Smooth muscle cell of the brain vasculature (primary cell): Measurements from ENCODE around the gene BCL11A.

Source experiments
- DNase-seq: peaks from one replicate; pipeline ENCODE4 v3.0.0-alpha.2; 2012; ENCODE audit warnings: low read depth, low spot score

The BCL11A gene

DNA sequence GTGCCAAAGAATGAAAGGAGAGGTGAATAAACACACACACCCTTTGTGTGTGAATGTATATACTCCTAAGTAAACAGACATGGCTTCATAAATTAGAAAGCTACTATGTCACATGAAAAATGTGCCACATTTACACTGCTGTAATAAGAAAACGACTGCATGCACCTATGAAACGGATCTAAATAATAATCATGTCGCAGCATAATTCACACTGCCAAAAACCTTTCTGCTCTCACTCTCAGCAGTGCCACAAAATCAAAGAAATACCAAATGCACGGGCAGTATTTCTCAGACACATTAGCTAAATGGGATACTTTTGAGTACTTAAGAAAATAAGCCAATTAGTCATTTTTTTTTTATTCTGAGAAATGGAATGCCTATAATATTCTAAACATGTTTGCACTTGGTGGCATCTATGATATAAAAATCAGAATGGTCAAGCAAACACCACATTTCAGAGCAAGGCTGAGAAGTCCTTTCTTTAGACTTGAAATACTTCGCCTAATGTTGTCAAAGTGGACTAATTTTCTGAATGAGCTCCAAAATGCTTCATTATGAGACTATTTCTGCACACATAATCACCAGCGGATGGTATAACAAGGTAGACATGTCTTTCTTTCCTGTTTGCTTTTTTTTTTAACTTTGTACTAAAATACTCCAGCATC is 6.6 kb downstream of the BCL11A start:
- DNase-seq, result no peak

DNA sequence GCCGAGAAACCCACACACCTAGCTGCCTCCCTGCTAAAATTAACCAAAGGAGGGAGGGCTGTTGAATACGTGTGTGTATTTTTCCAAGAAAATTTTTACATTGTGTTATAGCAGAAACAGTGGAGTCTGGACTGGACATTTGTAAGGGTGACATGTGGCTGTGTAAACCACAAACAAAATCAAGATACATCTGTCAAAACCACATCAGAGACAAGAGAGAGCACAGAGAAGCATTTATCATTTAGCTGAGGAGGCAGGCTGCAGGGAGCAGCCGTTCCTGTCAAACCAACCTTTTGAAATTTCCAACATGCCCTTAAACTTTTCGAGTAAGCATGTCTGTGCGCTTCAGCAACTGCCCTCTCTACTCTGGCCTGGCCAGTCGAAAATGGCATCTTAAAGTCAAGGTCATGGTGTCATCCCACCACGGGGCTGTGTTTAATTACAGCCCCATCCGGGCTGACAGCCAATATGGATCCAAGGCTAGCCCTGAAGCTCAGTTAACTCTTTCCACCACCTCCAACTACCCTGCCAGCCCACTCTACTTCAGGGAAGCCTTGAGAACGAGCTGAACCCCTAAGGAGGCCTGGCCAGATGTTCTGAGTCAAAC is 8.4 kb downstream of the BCL11A start:
- no peak for DNase-seq

DNA sequence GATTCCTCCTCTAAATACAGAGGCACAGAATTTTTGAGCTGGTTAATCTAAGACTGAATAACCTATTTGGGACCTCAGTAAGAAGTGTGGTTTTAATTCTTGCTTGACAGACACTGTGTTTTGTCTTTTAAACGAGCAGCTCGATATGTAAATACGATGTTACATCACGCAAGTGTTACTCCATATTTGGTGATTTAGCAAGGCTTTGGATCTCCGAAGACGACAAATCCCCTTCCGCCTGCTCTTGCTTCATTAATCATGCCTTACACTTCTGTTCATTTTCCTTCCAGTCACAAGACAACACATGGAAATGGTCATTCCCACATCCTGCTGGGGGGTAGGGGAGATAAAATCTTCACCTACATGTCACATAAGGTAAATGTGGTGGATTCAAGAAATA is 9.4 kb downstream of the BCL11A start:
- no peak for DNase-seq

DNA sequence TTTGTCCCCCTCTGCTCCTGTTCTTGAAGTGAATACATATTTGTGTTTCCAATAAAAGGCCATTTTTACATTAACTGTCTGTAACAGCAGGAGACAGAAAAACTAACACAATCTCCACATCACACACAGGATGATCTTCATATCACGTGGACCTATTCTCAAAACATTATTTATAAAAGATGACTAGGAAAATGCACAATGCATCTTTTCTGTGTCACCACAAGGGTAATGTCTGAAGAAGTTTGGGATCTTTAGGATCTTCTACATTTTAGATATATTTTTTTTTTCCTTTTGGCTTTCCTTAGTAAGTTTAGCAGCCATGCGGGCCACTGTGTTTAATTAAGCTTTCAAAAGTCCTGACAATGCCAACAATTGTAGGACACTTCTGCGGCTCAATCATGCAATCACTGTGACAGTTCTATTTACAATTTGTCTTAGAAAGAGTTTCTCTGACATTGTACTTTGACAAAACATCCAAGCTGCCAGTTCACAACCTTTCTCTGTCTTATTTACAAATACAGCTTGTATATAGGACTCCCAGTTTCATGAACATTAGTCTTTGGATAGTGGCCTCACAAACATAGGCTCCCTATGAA is 12.3 kb downstream of the BCL11A start:
- no peak for DNase-seq

DNA sequence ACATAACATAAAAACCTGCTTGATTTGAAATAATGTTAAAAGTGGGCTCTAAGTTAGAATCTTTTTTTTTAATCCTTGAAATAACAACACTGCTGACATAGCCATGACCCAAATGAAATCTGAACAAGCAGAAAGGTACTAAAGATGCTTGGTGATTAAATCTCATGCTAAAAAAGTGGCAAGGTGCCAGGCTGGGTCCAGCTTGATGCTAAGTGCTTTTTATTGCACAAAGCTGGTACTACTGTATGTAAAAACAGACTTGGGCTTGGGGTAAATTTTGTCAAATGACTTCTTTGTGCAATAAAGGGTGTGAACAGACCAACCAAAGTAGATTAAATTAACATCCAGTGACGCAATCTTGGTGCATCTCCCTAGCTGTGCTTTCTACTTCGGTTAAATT is 13.4 kb downstream of the BCL11A start:
- DNase-seq, result no peak

DNA sequence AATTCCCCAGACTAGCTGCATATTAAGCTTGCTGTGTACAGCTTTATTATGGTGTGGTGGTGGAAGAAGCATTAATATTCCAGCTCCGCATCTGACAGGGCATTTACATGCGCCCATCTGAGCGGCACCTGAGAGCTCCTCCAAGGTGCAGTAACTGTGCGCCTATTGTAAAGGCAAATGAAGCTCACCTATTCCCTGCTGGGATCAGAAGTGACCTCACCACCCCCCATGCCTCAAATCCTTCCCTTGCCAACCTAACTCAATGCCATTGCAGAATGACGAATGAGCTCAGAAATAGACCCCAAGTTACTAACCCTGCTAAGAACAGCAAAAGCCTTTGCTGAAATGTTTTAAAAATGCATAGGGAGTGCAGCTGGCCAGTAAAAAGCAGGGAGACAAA is 14.3 kb downstream of the BCL11A start:
- no peak for DNase-seq

DNA sequence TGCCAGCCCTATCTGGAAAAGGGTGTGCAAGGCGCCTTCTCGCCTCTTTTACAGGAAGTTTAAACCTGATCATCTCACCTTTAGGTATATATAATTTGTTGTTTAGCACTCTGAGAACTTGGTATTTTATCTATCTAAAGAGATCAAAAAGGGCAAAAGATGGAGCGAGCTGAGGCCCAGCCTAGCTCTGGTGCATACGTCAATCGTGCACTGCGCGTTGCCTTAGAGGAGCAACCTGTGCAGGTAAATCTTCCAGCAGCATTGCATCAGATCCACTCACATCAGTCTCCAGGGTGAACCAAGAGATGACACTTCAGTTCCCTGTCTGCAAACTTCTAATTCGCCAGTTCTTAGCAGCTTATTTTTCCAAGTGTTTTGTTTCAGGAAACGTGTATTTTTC is 15.4 kb downstream of the BCL11A start:
- no peak for DNase-seq

DNA sequence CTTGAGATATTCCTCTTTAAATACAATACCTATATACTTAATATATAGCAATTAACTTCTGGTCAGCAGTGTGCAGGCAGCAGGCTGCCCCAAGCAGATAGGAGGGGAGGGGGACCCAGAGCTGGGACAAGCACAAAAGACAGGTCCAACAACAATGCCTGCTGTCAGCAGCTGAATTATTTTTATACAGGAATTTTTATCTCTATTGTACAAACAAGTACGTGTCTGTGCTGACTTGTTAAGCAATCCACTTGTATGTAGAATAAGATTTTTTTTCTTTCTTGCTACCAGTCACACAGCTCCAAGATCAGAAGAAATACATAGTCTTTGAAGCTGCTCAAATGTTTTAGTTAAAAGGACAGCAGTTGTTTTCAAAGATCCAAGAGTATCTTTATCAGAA is 16.7 kb downstream of the BCL11A start:
- no peak for DNase-seq

DNA sequence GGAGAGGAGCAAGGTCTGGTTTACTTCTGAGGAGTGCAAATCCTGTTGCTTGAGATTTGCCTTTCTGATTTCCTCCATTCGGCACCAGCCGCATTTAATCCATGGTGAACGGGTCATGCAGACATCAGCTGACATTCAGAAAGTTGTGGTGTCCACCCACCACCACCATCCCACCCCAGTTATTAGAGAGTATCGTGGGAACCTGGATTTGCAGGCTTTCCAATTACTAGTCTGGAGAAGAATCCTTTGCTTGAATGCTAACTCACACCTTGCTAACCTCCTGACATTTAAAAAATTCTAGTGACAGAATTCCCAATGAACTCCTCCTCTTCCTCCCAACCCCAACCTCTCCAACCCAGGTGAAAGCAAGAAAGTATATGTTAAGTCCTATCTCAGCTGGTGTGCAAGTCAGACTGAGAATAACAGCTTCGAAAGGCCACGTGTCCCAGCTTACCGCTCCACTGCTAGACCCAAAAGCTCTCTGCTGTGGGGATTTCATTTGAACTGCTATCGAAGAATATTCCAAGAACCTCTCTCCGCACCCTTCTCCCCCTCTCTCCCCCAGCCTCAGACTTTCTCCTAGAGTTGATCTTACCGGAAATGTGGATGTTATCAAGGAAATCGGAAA is 17.7 kb downstream of the BCL11A start:
- no peak for DNase-seq

DNA sequence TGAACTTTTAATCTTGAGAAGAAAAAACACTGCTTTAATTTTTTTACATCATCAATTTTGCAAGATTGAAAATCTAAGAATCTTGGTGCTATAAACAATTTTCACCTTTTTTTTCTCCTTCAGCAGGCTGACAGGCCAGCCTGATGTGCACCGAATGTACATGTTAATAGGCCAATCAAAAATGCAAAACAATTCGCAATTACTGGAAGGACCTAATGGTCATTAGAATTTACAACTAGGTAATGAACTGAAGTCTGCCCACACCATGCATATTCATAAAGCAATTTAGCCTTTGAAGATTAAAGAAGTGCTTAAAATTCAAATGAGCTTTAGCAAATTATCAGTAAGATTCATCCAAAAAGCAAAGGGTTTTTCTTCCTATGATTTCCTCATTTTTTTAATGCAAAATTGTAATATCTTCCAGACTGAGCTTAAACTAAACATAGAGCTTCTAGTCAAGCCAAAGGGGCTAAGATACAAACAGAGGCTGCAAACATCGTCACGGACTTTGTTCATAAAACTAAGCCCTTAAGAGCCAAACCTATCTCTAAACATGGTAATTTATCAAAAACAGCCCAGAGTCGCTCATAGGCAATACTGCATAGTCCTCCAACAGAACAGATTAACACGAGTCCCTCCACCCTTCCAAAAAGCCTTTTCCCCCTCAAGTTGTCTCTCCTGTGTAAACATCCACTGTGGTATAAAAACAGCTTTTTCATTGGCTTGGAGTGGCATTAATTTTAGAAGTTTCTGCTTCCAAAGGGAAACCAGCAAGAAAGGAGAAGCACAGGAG is 18.4 kb downstream of the BCL11A start:
- DNase-seq, result no peak

DNA sequence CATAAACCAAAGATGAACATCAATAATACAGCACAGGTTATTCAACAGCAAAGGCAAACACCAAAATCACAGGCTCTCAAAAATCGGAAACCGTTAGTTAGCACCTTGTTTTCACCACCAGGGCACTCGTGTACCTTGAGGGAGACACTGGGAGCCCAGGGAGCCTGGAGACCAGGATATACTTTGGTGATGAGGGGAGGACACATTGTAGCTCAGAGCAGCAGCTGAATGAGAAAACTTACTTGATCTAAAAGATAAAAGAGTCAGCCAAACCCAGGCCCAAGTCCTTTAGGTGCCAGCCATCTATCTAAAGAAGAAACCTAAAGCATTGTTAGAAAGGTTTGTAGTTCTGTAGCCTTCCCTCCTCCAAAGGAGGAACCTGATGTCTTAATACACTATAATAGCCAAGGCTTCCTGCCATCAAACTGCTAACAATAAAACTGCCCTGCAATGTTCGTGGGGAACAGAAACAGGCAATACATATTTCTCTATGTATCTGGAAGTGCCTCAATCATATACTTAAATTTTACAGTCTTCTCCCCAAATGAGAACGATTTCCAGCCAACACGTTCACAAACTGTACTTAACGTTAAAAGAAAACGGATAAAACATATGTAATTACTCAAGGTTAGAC is 19.3 kb downstream of the BCL11A start:
- DNase-seq, result no peak

DNA sequence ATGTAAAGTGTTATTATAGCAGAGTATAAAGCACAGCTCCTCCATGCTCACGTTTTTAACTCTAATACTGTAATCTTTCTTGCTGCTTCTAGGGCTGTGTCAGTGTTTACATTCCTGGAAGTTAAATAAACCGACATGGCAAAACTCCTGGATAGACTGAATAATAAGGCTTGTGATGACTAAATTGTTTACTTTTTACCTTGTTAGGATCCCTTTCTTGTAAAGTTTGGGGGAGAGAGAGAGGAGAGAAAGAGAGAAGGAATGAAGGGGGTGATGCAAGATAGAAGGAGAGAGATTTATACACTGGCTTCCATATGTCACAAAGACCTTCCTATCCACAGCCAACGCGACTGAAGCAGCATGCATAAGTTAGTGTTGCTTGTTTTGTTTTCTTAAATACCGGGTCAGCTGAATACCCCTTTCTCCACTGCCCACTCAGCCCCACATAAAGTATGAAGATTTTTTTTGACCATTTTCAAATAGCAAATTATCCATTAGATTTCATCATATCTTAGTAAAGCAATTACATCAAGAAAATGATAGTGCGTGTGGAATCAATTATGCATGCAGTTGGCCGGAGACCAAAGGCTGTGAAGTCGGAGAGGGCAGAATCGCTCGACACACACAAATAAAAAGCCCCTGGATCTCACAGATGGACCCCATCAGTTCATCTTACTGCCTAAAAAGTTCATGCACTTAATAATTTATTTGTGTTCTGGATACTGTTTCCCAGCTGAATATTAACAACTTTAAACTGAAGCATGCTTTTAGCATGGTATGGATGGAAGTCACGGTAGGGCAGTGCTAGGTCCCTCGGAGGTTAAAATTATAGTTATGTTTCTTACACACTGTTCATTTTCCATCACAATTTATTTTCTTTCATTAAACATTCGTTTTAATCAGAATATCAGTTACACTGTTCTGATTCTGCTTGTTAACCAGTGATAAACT is 20.1 kb downstream of the BCL11A start:
- DNase-seq, result no peak

DNA sequence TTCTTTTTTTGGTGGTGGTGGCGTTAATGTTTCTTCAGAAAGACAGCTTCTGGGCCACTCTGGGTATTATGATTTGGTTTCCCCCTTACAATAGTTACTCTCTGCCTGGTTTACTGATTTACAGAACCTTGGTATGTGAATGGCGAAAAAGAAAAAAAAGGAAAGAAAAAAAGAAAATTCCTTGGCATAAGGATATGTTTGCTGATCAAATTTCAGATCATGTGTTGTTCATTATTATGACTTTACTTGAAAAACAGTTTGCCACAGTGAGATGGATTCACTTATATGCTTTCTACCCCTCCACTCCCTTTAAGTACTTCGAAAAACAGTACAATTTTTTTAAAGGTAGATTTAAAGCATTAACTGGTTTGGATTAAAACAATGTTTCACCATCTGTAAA is 21.0 kb downstream of the BCL11A start:
- DNase-seq, result no peak

DNA sequence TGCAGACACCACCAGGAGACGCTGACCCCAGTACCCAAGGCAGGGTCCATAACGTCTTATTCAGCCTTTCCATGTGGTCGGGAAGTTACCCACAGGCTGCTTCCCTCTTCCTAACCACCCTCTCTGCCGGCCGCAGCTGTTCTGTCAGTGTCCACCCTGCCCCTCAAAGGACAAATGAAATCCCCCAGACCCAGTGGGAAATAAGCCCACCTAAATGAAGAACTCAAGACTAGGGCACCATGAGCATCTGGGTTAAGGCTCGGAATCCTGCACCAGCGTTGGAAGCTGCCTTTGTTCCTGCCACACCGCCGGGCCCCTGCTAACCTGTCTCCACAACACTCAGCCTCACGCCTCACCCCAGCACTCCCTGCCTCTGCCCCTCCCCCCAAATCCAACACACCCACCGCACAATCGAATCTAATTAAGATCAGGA is 21.7 kb downstream of the BCL11A start:
- DNase-seq, result no peak

DNA sequence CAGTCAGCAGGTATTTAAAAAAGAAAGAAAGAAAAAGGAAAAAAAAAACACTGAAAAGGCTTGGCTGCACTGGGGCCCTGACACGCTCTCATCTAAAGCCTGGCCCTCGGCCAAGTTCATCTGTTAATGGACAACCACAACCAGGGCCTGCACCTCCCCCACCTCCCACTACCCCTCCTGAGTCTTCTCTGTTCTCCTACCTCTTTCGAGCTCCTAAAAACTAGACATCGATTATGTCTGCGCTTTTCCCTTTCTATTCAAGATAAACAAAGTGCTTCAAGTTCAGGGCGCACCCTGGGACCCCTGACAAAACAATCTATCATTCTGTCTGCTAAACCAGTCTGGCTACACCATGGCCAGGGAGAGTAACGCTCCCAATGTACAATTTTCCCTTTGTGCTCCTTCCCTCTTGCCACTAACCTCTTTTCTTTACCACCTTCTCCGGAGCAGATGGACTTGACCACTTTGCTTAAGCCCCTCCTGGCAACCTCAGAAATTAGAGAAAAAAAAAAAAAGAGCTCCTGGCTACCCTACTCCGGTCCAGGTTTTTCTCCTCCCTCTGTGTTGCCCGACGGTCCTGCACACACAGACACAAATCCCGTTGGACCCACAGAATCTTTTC is 22.7 kb downstream of the BCL11A start:
- DNase-seq, result no peak

DNA sequence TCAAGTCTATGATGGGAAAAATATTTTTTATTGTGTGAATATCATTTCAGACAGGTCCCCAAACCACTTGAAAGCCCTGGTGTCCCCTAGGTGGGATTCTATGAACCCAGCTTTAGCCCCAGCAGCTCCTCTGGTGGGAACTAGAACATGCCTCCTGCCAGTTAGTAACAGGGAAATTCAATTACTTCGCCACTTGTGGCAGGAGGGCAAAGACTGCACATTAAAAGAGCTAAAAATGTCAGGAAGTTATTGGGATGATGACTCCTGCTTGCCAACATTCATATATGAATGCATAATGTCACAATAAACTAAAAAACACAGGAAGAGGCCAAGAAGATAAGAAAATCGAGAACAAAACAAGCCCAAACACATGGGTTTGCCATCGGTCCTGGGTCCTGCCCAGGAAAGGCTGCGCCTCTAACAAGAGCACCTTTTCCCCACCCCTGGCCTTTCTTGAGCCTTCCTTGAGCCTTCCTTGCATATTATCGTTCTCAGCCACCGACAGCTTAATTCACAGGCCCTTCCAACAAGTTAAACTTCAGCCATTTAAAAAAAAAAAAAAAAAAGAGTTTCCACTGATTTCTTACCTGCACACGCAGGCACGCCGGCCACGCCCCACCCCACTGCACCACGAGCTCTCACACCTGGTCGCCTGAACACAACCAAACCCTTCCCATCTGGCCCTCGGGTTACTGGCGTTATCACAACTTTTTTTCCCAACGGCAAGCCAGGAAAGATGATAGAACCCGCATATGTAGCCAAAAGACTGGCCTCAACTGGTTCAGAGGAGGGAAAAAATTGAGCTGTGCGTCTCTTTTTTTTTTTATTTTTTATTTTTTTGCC is 23.4 kb downstream of the BCL11A start:
- no peak for DNase-seq

DNA sequence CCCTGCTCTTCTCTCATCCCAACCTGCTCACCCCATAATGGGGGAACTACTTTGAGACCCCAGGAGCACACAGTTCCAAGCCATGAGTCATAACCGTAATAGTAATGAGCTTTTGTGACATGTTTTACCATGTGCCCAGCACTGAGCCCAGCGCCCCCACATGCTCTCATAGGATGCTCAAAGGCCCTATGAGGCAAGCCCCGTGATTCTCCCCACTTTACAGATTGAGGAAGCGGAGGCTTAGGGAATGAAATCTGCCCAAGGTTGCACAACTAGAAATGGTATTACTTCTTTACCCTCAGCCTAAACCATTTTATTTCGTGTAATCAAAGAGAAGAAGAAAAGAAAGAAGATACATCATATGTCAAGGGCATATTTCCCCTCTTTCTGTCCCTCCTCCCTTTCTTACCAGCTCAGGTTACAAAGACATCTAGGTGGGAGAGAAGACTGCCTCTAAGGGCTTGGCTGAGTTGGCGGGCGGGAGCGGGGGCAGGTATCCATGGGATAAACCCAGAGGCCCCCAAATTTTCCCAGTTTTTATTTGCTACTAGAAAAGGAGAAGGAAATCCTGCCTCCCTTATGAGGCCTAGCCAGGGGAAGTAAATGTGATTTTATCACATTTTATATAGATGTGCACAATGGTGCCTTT is 24.2 kb downstream of the BCL11A start:
- no peak for DNase-seq

DNA sequence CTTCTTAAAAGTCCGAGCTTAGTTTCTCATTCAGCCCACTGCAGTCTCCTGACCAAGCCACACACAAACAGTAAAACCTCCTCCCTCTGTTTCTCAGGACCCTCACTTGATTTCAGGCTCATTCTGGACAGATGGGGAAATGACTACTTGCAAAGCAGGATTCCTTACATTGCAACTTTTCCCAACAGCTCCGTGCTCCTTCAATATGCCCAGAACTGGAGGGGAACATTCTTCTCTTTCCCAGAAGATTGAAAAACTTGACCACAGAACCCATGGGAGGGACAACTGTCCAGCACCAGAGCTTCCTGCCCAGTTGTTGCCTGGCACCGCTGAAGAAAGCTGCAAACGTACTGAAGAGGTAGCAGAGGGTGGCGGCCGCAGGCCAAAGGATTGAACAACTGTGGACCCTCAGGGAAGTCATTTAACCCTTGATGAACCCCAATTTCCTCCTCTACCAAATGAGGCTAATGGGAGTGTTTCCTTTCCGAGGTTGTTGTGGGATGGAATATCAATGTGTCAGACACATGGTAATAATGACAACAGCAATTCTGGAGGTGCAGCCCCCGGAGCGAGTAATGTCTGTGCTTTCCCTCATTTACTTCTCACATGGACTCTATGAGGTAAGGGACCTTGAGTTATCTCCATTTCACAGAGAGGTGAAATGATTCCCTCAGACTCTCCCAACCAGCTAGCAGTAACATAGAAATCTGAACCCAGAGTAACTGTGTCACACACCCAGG is 25.0 kb downstream of the BCL11A start:
- no peak for DNase-seq
